MCF 10A (cell line): ENCODE data around the gene NPL. TPM values are rescaled to one million over a fixed set of nuclear protein-coding genes. Genes with fewer than 3 reads are reported as not detected.

ENCODE experiments used
- BruUV-seq: library from RNA; stranded (reverse); fragments of 400-500 nt; replicated peaks from 2 replicates; lab custom pipeline; 2021; lab: Mats Ljungman, UMichigan
- CTCF ChIA-PET: fragments of 300-600 bp; sonication (Branson Sonifier 250); formaldehyde crosslinking; extraction: SDS; loops from one replicate; lab custom pipeline; 2021; ENCODE audit warnings: antibody characterized with exemption, inconsistent platforms; lab: Yijun Ruan, JAX
- POLR2A ChIA-PET: fragments of 300-600, 350-650 bp; sonication (Branson Sonifier 250); formaldehyde crosslinking; extraction: SDS; loops from one replicate; lab custom pipeline; 2020; ENCODE audit warnings: antibody characterized with exemption, inconsistent platforms; lab: Yijun Ruan, JAX
- DNase-seq: peaks from one replicate; pipeline ENCODE4 v3.0.0-alpha.2; 2018; ENCODE audit not compliant: unreplicated experiment
- H3K27ac Mint-ChIP-seq: one replicate; pipeline ENCODE4 v1.8.0; 2022; ENCODE audit warnings: mild to moderate bottlenecking, low read depth, mixed read lengths; ENCODE audit not compliant: unreplicated experiment
- H3K27me3 Mint-ChIP-seq: one replicate; pipeline ENCODE4 v1.8.0; 2022; ENCODE audit warnings: mixed read lengths; ENCODE audit not compliant: insufficient read depth, unreplicated experiment
- H3K36me3 Mint-ChIP-seq: one replicate; pipeline ENCODE4 v1.8.0; 2022; ENCODE audit warnings: mild to moderate bottlenecking, moderate library complexity, mixed read lengths; ENCODE audit not compliant: insufficient read depth, unreplicated experiment
- H3K4me1 Mint-ChIP-seq: one replicate; pipeline ENCODE4 v1.8.0; 2022; ENCODE audit warnings: mixed read lengths; ENCODE audit not compliant: insufficient read depth, unreplicated experiment
- H3K4me3 Mint-ChIP-seq: one replicate; pipeline ENCODE4 v1.8.0; 2022; ENCODE audit warnings: mild to moderate bottlenecking, moderate library complexity, mixed read lengths; ENCODE audit not compliant: unreplicated experiment
- H3K9me3 Mint-ChIP-seq: one replicate; pipeline ENCODE4 v1.8.0; 2022; ENCODE audit warnings: mixed read lengths; ENCODE audit not compliant: unreplicated experiment
- CTCF ChIP-seq: fragments of 200-600 bp; IDR thresholded peaks from one replicate; pipeline ENCODE4 v1.8.0; 2022; ENCODE audit warnings: antibody characterized with exemption, mild to moderate bottlenecking; ENCODE audit not compliant: unreplicated experiment
- intact Hi-C: fragments of 100-400 bp; cut with micrococcal nuclease; formaldehyde crosslinking; loops from 2 replicates; pipeline ENCODE4 v1.14.1; 2022
- total RNA-seq: library from RNA; stranded (reverse); gene quantifications from 2 replicates; pipeline ENCODE4 v1.2.3, GENCODE V29; 2022

The NPL gene
- total RNA-seq, 1 experiment from 2014 or later, result 6.2 TPM

- no peaks in the 10 kb centered on the region for H3K36me3 Mint-ChIP-seq
- H3K27me3 Mint-ChIP-seq, result no peaks in the 10 kb centered on the region
- TF ChIP-seq CTCF, result no peak
- H3K9me3 Mint-ChIP-seq, result no peaks in the 10 kb centered on the region
- DNase-seq, result no peak
- ChIA-PET POLR2A (no interaction called here), CTCF (interaction anchor here (1.0 kb wide), 1 partner anchor 178 kb away, joined by 4 read pairs; no protein-coding TSS in a partner anchor)
- BruUV-seq, result no TSS peak
- H3K27ac Mint-ChIP-seq, result no peak overlapping the region
- intact Hi-C loops, result no loop called here
- no peak overlapping the region for H3K4me3 Mint-ChIP-seq
- H3K4me1 Mint-ChIP-seq, result peaks cover 8% of the 10 kb centered on the region
These were observed 10.7 kb upstream of the NPL start for GRCh38 chr1:182778862-182779261.

- Mint-ChIP-seq H3K9me3 (no peaks in the 10 kb centered on the region), H3K4me1 (peaks cover 8% of the 10 kb centered on the region), H3K27me3 (no peaks in the 10 kb centered on the region), H3K27ac (no peak overlapping the region), H3K4me3 (no peak overlapping the region), H3K36me3 (no peaks in the 10 kb centered on the region)
- no TSS peak for BruUV-seq
- no peak for TF ChIP-seq CTCF
- intact Hi-C loops, result no loop called here
- ChIA-PET POLR2A (interaction anchor here (0.9 to 1.8 kb wide), 3 partner anchors 22 to 181 kb away, joined by 3 to 5 read pairs (median 4); no protein-coding TSS in a partner anchor), CTCF (interaction anchor here (0.8 to 16.6 kb wide), 5 partner anchors 30 to 181 kb away, joined by 3 to 991 read pairs (median 4); partner anchors contain the start of genes RGS16 and RNASEL)
- DNase-seq, result no peak
These were observed 10.0 kb upstream of the NPL start for GRCh38 chr1:182779530-182779929.

GRCh38 chr1:182781841-182782586 is 7.6 kb upstream of the NPL start:
- Mint-ChIP-seq H3K9me3 (no peaks in the 10 kb centered on the region), H3K27me3 (no peaks in the 10 kb centered on the region), H3K4me3 (no peak overlapping the region), H3K36me3 (no peaks in the 10 kb centered on the region), H3K4me1 (peaks cover 19% of the 10 kb centered on the region), H3K27ac (no peak overlapping the region)
- DNase-seq, result peak; percentile 82
- POLR2A ChIA-PET, result interaction anchor here (0.5 to 12.3 kb wide), 6 partner anchors 8 to 694 kb away, joined by 3 to 151 read pairs (median 3); partner anchors contain the start of genes RGS16 and RNASEL
- intact Hi-C loops, result loop anchor here (1.0 kb wide), 3 partner anchors 166 to 187 kb away; no protein-coding TSS in a partner anchor
- TF ChIP-seq CTCF, result peak; percentile 76
- no TSS peak for BruUV-seq
- CTCF ChIA-PET, result interaction anchor here (0.6 to 16.6 kb wide), 33 partner anchors 9 to 1159 kb away, joined by 3 to 991 read pairs (median 5); partner anchors contain the start of genes RGS16 and RNASEL

- Mint-ChIP-seq H3K36me3 (no peaks in the 10 kb centered on the region), H3K9me3 (no peaks in the 10 kb centered on the region), H3K4me1 (peaks cover 19% of the 10 kb centered on the region), H3K4me3 (no peak overlapping the region), H3K27me3 (no peaks in the 10 kb centered on the region), H3K27ac (no peak overlapping the region)
- ChIA-PET POLR2A (interaction anchor here (0.5 to 12.3 kb wide), 7 partner anchors 8 to 1050 kb away, joined by 3 to 151 read pairs (median 4); partner anchors contain the start of gene RGS16), CTCF (interaction anchor here (0.5 to 16.6 kb wide), 41 partner anchors 9 to 1020 kb away, joined by 3 to 991 read pairs (median 4); partner anchors contain the start of genes RGS16, RGS8 and RNASEL)
- intact Hi-C loops, result loop anchor here (1.0 kb wide), 3 partner anchors 166 to 187 kb away; no protein-coding TSS in a partner anchor
- no peak for DNase-seq
- no peak for TF ChIP-seq CTCF
- no TSS peak for BruUV-seq
These were observed 7.0 kb upstream of the NPL start for GRCh38 chr1:182782587-182782913.
